NK-92 (cell line): ENCODE data around the gene BIRC3.
"Not testable (repeated sequence)": the region's sequence is repeated elsewhere in the genome, so short reads cannot be mapped to it uniquely, and the experiment has no call there.

ENCODE experiments used
- DNase-seq: peaks from one replicate; lab custom pipeline; 2025; ENCODE audit not compliant: unreplicated experiment; lab: John Stamatoyannopoulos, UW

The BIRC3 gene

GRCh38 chr11:102368472-102368871, 51.2 kb downstream of the BIRC3 start:
- no peak for DNase-seq

DNA sequence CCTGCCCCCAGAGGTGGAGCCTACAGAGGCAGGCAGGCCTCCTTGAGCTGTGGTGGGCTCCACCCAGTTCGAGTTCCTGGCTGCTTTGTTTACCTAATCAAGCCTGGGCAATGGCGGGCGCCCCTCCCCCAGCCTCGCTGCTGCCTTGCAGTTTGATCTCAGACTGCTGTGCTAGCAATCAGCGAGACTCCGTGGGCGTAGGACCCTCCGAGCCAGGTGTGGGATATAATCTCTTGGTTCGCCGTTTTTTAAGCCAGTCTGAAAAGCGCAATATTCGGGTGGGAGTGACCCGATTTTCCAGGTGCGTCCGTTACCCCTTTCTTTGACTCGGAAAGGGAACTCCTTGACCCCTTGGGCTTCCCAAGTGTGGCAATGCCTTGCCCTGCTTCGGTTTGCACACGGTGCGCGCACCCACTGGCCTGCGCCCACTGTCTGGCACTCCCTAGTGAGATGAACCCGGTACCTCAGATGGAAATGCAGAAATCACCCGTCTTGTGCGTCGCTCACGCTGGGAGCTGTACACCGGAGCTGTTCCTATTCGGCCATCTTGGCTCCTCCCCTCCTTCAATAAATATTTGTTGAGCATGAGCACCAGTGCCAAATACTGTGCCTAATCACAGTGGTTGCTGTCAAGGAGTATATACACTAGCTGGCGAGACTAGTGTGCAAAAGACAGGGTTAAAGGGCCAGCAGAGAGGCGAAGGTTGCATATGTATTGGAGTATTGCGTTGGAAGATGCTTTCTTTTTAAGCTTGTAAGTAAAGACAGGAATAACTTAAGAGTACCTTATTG, 57.5 kb downstream of the BIRC3 start:
- DNase-seq = not testable (repeated sequence)

DNA sequence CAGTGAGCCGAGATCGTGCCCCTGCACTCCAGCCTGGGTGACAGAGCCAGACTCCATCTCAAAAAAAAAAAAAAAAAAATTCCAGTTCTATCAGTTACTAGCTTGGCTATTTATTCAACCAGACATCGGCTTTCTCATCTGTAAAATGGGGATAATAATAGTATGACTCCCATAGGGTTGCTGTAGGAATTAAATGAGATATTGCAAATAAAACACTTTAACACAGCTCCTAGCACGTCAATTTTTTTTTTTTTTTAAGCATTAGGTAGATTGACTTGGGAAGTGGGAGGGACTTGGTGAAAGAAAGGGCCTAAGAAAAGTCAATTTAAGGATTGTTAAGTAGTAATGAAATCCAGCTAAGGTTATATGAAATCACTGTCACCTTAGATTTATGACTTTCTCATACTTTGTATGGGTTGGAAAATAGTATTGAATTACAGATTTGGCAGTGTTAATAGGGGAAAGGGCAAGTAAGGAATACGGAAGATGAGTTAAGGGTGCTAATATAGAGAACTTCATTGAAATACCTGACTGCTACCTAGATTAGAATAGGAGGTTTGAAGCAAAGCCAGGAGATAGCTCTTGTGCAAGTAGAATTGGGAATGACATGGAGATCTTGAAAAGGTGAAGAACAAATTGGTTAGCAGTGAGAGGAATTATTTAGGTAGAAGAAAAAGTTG, 58.6 kb downstream of the BIRC3 start:
- DNase-seq = no peak

DNA sequence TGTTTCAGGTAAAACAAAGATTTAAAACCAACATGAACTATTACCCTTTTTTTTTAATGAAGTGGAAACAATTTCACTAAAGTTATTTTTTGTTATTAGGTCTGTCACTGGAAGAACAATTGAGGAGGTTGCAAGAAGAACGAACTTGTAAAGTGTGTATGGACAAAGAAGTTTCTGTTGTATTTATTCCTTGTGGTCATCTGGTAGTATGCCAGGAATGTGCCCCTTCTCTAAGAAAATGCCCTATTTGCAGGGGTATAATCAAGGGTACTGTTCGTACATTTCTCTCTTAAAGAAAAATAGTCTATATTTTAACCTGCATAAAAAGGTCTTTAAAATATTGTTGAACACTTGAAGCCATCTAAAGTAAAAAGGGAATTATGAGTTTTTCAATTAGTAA, 60.6 kb downstream of the BIRC3 start:
- no peak for DNase-seq

GRCh38 chr11:102378818-102379217, 61.5 kb downstream of the BIRC3 start:
- no peak for DNase-seq

GRCh38 chr11:102382384-102382783, 65.1 kb downstream of the BIRC3 start:
- no peak for DNase-seq

DNA sequence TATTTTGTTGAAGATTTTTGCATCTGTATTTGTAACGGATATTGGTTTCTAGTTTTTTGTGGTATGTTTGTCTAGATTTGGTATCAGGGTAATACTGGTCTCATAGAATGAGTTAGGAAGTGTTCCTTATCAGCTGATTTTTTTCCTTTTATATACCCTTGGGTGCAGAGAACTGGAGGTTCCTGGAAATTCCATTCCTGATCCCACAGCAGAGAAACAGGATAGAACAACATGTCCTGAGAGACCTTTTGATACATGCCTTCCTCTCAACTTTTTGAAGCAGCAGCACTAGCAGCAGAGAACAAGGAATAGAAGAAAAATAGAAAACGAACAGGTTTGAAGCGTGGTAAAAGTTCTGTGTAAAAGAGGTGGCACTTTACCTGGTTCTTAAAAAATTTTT, 66.6 kb downstream of the BIRC3 start:
- no peak for DNase-seq

- no peak for DNase-seq
These were observed 67.3 kb downstream of the BIRC3 start for GRCh38 chr11:102384419-102385079.

- DNase-seq = no peak
These were observed 68.1 kb downstream of the BIRC3 start for GRCh38 chr11:102385085-102386007.

GRCh38 chr11:102386136-102386734, 69.0 kb downstream of the BIRC3 start:
- no peak for DNase-seq

DNA sequence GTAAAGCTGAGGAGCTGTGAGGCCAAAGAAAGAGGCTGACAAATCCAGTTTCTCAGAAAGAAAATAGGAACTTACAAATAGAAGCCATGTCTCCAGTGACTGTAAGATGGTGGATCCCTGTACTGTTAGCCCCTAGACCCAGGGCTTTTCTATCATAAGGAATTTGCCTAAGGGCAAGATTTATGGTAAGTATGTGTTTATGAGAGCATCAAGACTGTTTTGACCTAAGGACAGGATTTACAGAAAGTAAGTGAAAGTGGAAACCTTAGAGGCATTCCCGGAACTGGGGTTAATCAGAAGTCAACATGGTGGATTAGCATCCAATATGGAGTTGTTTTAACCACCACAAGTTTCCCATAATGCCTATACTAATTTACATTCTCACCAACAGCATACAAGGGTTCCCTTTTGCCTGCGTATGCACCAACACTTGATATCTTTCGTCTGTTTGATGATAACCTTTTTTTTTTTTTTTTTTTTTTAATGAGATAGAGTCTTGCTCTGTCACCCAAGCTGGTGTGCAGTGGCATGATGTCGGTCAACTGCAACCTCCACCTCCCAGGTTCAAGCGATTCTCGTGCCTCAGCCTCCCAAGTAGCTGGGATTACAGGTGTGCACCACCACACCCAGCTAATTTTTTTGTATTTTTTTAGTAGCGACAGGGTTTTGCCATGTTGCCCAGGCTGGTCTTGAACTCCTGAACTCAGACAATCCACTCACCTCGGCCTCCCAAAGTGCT, 69.9 kb downstream of the BIRC3 start:
- no peak for DNase-seq
